Tibial artery (tissue), 4 donors: ENCODE measurements around the gene CRTC1.

Source experiments
- DNase-seq, 2 donors: peaks; one replicate each; pipeline ENCODE4 v3.0.0-alpha.2; 2019
- H3K27ac ChIP-seq, 2 donors: fragments of 200-600 bp; sonication (generic) in 1 of 2; 1 replicate in 1 of 2; 2 replicates in 1 of 2; pipeline ENCODE4 v1.5.1; 2018 to 2019; ENCODE audit warnings: mild to moderate bottlenecking in 1 of 2
- H3K27me3 ChIP-seq, 2 donors: fragments of 200-600 bp; sonication (generic) in 1 of 2; one replicate each; pipeline versions ENCODE4 v1.5.1 to v1.6.0; 2016 to 2019
- H3K36me3 ChIP-seq, 3 donors: fragments of 200-600 bp; sonication (generic) in 2 of 3; one replicate each; pipeline ENCODE4 v1.5.1; 2016 to 2019; ENCODE audit warnings: mild to moderate bottlenecking in 2 of 3
- H3K4me1 ChIP-seq, 4 donors: fragments of 200-600 bp; sonication (generic) in 2 of 4; 1 replicate in 3 of 4; 2 replicates in 1 of 4; pipeline ENCODE4 v1.5.1; 2016 to 2019
- H3K4me3 ChIP-seq, 2 donors: fragments of 200-600 bp; sonication (generic) in 1 of 2; 1 replicate in 1 of 2; 2 replicates in 1 of 2; pipeline ENCODE4 v1.5.1; 2018 to 2019; ENCODE audit warnings: mild to moderate bottlenecking in 2 of 2
- H3K9me3 ChIP-seq, 3 donors: fragments of 200-600 bp; sonication (generic) in 1 of 3; one replicate each; pipeline ENCODE4 v1.5.1; 2016 to 2019
- intact Hi-C: fragments of 100-400 bp; cut with DNase I; formaldehyde crosslinking; loops from one replicate; pipeline ENCODE4 v1.15.0; 2023; ENCODE audit warnings: low total_unique reads
- TF ChIP-seq, protein P1 (sequence below), 2 experiments: fragments of 200-600 bp in 1 of 2; fragments of 450-650 bp in 1 of 2; IDR thresholded peaks; one replicate each; pipeline ENCODE4 v1.5.1; 2017 to 2019; ENCODE audit warnings: antibody characterized with exemption in 2 of 2, mild to moderate bottlenecking in 1 of 2, moderate library complexity in 1 of 2

The CRTC1 gene

DNA sequence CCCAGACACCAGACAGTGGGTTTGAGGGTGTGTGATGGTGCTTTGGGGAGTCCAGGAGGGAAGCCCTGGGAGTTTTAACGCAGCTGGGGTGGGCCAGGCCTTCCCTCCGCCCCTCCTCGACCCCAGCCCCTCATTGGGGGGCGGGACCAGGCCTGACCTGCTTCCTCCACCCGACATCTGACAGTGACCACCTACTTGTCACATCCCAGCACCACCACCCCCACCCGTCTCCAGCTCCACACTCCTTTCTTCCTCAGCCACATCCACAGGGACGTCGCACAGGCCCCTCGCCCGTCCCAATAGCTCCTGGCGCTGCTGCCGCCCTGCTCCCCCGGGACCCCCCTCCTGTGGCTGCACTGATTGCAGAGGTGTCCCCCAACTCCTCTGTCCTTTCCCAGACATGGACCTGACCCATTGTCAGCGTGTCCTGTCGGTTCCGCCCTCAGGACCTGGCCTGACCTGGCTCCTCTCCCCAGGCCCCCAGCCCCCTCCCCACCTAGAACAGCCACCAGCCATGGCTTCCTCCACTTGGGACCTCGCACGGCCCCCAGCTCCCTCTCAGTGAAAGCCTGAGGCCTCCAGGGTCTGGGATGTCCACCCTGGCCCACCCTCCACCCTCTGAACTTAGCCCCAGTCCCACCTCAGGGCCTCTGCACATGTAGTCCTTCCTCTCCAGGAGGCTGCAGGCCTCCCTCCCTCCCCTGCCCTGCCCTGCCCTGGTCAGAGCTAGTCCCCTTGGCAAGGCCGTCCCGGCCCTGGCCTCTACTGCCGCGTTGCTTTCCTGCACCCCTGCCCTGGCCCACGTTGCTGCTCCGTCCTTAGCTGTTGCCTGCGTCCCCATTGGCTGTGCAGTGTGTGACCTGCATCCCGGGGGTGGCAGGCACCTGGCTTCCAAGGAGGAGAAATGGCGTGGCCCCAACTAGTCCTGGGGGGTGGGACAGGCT is 77.2 kb downstream of the CRTC1 start:
- TF ChIP-seq, protein P1, sequence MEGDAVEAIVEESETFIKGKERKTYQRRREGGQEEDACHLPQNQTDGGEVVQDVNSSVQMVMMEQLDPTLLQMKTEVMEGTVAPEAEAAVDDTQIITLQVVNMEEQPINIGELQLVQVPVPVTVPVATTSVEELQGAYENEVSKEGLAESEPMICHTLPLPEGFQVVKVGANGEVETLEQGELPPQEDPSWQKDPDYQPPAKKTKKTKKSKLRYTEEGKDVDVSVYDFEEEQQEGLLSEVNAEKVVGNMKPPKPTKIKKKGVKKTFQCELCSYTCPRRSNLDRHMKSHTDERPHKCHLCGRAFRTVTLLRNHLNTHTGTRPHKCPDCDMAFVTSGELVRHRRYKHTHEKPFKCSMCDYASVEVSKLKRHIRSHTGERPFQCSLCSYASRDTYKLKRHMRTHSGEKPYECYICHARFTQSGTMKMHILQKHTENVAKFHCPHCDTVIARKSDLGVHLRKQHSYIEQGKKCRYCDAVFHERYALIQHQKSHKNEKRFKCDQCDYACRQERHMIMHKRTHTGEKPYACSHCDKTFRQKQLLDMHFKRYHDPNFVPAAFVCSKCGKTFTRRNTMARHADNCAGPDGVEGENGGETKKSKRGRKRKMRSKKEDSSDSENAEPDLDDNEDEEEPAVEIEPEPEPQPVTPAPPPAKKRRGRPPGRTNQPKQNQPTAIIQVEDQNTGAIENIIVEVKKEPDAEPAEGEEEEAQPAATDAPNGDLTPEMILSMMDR (IDR thresholded peaks at IDR 0.05), result no peak
- intact Hi-C loops, result no loop called here
- H3K36me3 ChIP-seq, result peaks cover 6 to 11% (median 10%) of the 10 kb centered on the region in 3 donors
- H3K4me3 ChIP-seq, result no peak overlapping the region
- H3K4me1 ChIP-seq, result peaks cover 0 to 43% (median 11%) of the 10 kb centered on the region in 4 donors
- H3K27me3 ChIP-seq, result no peaks in the 10 kb centered on the region
- no peaks in the 10 kb centered on the region for H3K9me3 ChIP-seq
- DNase-seq, result no peak
- no peak overlapping the region for H3K27ac ChIP-seq

DNA sequence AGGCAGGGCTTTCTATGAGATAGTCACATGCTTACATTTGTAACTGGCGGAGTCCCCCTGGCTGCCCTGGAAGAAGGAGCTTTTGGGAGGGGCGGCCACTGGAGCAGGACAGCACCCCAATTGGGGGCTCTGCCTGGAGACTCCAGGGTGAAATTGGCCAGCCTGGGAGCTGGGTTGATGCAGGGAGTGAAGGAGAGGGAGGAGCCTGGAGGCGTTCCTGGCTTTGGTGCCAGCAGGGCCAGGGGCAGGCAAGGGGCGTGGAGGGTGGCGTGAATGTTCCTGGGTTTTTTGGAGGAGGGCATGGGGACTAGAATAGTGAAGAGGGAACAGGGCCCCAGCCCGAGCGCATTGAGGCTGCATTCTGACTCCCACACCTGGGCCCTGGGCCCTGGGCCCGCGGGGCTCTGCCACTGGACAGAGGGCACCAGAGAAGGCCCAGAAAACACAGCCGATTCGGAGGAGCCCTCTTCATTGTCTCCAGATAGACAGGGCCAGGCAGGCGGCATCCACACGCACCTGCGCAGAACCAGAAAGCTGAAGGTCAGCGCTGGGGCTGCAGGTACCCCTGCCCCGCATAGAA is 78.1 kb downstream of the CRTC1 start:
- Histone ChIP-seq H3K4me1 (peaks cover 0 to 43% (median 11%) of the 10 kb centered on the region in 4 donors), H3K9me3 (no peaks in the 10 kb centered on the region), H3K4me3 (no peak overlapping the region), H3K36me3 (peaks cover 6 to 11% (median 10%) of the 10 kb centered on the region in 3 donors), H3K27me3 (no peaks in the 10 kb centered on the region), H3K27ac (peak overlapping the region in 1 of 2 donors; percentile 57)
- intact Hi-C loops, result no loop called here
- no peak for DNase-seq
- TF ChIP-seq, protein P1 (IDR thresholded peaks at IDR 0.05), result no peak

DNA sequence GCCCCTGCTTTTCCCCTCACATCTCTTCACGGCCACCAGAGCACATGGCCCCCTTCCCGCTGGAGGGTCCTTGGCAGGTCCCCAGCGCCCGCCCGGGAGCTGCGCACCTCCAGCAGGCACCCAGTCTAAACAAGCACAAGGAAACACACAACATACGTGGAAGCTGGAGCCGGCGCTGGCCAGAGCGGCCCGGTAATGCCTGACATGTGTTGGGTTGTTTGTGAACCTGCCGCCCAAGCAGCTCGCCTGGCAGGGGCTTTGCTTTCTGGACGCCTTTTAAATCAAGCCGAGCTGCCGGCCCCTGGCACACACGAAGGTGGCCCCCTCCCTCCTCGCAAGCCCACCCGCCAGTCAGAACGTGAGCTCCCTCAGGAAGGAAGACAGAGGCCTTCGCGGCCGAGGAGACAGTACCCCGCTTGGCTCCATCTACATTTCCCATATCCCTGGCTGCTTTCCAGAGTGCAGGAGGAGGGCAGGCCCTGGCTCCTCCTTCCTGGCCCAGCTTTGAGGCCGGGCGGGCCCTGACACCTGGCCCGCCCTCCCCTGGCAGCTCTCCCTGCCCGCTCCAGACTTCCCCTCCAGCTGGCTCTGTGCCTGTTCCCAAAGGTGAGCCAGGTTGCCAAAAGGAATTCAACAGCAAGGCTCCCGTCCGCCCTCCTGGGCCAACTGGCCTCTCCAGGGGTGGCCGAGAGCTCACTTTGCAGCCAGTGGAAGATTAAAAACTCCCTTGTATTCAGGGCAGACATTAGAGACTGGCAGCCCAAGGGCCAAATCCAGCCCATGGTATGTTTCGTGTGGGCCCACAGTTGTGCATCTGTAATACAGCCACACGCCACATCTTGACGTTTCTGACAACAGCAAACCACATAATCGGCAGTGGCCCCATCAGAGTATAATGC is 78.9 kb downstream of the CRTC1 start:
- peak overlapping the region; percentile 33 to 57 for H3K27ac ChIP-seq
- H3K4me3 ChIP-seq, result no peak overlapping the region
- peak in 1 of 2 donors; percentile 80 for DNase-seq
- H3K9me3 ChIP-seq, result no peaks in the 10 kb centered on the region
- TF ChIP-seq, protein P1 (IDR thresholded peaks at IDR 0.05), result no peak
- intact Hi-C loops, result no loop called here
- no peaks in the 10 kb centered on the region for H3K27me3 ChIP-seq
- H3K4me1 ChIP-seq, result peaks cover 0 to 36% (median 11%) of the 10 kb centered on the region in 4 donors
- peaks cover 3 to 11% (median 7%) of the 10 kb centered on the region in 3 donors for H3K36me3 ChIP-seq

DNA sequence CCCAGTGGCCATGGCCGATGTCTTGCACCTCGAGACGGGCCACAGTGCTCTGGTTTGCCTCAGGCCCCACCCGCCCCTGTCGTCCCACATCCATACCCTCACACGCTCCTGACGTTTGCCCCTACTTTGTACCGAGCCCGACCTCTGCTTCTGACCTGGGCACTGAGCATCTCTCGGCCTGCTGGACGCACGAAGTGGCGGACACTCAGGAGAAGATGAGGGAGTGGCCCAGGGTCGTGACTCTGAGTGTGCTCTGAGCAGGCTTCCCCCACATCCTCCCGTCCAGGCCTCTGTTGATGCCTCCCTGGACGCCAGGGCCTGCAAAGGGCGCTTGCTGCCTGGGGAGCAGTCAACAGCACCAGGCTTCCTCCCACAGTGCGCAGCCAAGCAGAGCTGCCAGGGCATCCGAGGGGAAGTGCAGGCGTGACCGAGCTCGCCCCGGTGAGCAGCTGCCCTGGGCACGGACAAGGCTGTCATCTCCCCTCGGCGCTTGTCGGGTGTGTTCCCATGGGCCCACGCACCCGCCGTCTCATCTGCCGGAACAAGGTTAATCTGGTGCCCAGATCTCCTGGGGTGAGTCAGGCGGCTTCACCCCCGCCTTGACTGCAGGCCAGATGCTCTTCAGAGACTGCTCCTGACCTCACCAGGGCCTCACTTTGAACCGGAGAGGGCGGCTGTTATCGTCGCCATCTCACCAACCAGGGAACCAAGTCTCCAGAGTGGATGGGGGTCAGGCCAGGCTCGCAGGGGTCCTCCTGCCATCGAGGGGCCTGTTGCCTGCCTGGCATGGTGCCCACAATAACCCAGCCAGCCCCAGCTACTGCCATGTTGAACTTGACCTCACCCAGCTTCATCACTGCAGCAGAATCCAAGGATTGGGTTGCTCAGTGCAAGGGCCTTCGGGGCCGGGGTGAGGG is 80.5 kb downstream of the CRTC1 start:
- peaks cover 7 to 20% (median 16%) of the 10 kb centered on the region in 3 donors for H3K36me3 ChIP-seq
- H3K27me3 ChIP-seq, result no peaks in the 10 kb centered on the region
- H3K4me1 ChIP-seq, result peaks cover 0 to 36% (median 11%) of the 10 kb centered on the region in 4 donors
- no peak overlapping the region for H3K4me3 ChIP-seq
- DNase-seq, result no peak
- no peaks in the 10 kb centered on the region for H3K9me3 ChIP-seq
- intact Hi-C loops, result no loop called here
- no peak overlapping the region for H3K27ac ChIP-seq
- TF ChIP-seq, protein P1 (IDR thresholded peaks at IDR 0.05), result no peak
